Karpas-422 (cell line): ENCODE results near the gene SNX18. TPM values are rescaled to one million over a fixed set of nuclear protein-coding genes. Genes with fewer than 3 reads are reported as not detected.
"Not testable (repeated sequence)": the region's sequence is repeated elsewhere in the genome, so short reads cannot be mapped to it uniquely, and the experiment has no call there.

Experiments used
- DNase-seq: peaks from one replicate; pipeline ENCODE4 v3.0.0-alpha.2; 2015
- H2AFZ ChIP-seq: fragments of 200-600 bp; sonication (generic); 2 replicates; pipeline ENCODE4 v1.6.1; 2014; ENCODE audit warnings: antibody characterized with exemption, low read length, mixed read lengths
- H3K27ac ChIP-seq: fragments of 200-600 bp; sonication (generic); 2 replicates; pipeline ENCODE4 v1.5.1; 2014; ENCODE audit warnings: mild to moderate bottlenecking, low read length, moderate library complexity
- H3K27me3 ChIP-seq: fragments of 200-600 bp; sonication (generic); 2 replicates; pipeline ENCODE4 v1.6.1; 2014; ENCODE audit warnings: low read length, mixed read lengths
- H3K36me3 ChIP-seq: fragments of 200-600 bp; sonication (generic); 2 replicates; pipeline ENCODE4 v1.6.1; 2014; ENCODE audit warnings: low read length, mixed read lengths; ENCODE audit not compliant: insufficient read depth
- H3K4me1 ChIP-seq: fragments of 200-600 bp; sonication (generic); 2 replicates; pipeline ENCODE4 v1.6.1; 2014; ENCODE audit warnings: mild to moderate bottlenecking, low read length, mixed read lengths
- H3K4me2 ChIP-seq: fragments of 200-600 bp; sonication (generic); 2 replicates; pipeline ENCODE4 v1.6.1; 2014; ENCODE audit warnings: low read length, low read depth, mild to moderate bottlenecking; ENCODE audit not compliant: poor library complexity, severe bottlenecking
- H3K4me3 ChIP-seq: fragments of 200-600 bp; sonication (generic); 2 replicates; pipeline ENCODE4 v1.5.1; 2014; ENCODE audit warnings: mild to moderate bottlenecking, antibody characterized with exemption, low read length, mixed read lengths
- H3K79me2 ChIP-seq: fragments of 200-600 bp; sonication (generic); 2 replicates; pipeline ENCODE4 v1.6.1; 2014; ENCODE audit warnings: mild to moderate bottlenecking, low read length, mixed read lengths
- H3K9ac ChIP-seq: fragments of 200-600 bp; sonication (generic); 2 replicates; pipeline ENCODE4 v1.6.0; 2014; ENCODE audit warnings: low read length
- H3K9me2 ChIP-seq: fragments of 200-600 bp; sonication (generic), shearing (Covaris generic); replicated peaks from 2 replicates; pipeline ENCODE4 v1.6.0; 2014; ENCODE audit warnings: mild to moderate bottlenecking, low read length, moderate library complexity; ENCODE audit not compliant: insufficient read depth
- H3K9me3 ChIP-seq: fragments of 300-700, 200-600 bp; sonication (generic); 2 replicates; pipeline ENCODE4 v1.6.1; 2014; ENCODE audit warnings: low read length, mixed read lengths
- H4K20me1 ChIP-seq: fragments of 200-600 bp; sonication (generic); 2 replicates; pipeline ENCODE4 v1.6.1; 2014; ENCODE audit warnings: mild to moderate bottlenecking, antibody characterized with exemption, low read length, low read depth; ENCODE audit not compliant: insufficient read depth
- total RNA-seq: library from RNA; depleted of rRNA; stranded (reverse); fragments of >200 nt; shearing (Covaris generic); gene quantifications from 2 replicates; pipeline ENCODE4 v1.2.3, GENCODE V29; 2014; ENCODE audit warnings: low replicate concordance

SNX18 gene
- total RNA-seq, 1 experiment from 2014 or later = 2.9 TPM

DNA sequence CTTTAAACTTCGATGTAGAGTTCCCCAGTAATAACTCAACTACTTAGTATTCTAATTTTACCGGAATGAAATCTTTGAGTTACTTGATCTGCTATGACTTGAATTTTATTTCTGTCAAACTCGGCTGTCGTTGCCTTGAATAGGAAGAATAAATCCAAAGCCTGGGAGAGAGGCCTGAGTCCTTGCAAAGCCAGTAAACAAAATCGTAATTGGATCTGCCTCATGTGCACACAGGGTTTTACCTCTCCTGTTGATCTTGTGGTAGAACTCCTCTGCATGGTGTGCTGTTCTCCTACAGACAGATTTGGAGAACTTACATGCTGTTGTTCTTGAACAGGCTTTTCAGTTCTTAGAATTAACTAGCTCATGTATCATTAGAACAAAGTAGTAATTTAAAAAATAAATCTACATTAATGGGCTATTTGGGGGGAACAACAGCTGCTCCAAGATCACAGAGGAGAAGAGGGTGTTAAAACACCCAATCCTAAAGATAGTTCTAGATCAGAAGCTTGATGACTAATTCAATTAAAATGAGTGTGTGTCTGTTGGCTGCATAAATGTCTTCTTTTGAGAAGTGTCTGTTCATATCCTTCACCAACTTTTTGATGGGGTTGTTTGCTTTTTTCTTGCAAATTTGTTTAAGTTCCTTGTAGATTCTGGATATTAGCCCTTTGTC is 33.2 kb upstream of the SNX18 start:
- H3K27me3 ChIP-seq = no peaks in the 10 kb centered on the region
- H3K9ac ChIP-seq = no peak overlapping the region
- no peak overlapping the region for H3K4me3 ChIP-seq
- H3K4me2 ChIP-seq = no peak overlapping the region
- no peaks in the 10 kb centered on the region for H3K4me1 ChIP-seq
- DNase-seq = no peak
- H3K9me3 ChIP-seq = no peaks in the 10 kb centered on the region
- H3K27ac ChIP-seq = no peak overlapping the region
- no peaks in the 10 kb centered on the region for H3K9me2 ChIP-seq
- no peaks in the 10 kb centered on the region for H3K79me2 ChIP-seq
- H4K20me1 ChIP-seq = no peaks in the 10 kb centered on the region
- no peaks in the 10 kb centered on the region for H3K36me3 ChIP-seq
- no peak overlapping the region for H2AFZ ChIP-seq

DNA sequence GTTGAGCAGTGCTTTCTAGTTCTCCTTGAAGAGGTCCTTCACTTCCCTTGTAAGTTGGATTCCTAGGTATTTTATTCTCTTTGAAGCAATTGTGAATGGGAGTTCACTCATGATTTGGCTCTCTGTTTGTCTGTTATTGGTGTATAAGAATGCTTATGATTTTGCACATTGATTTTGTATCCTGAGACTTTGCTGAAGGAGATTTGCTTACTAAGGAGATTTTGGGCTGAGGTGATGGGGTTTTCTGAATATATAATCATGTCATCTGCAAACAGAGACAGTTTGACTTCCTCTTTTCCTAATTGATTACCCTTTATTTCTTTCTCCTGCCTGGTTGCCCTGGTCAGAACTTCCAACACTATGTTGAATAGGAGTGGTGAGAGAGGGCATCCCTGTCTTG is 31.9 kb upstream of the SNX18 start:
- H3K79me2 ChIP-seq, H3K9me3 ChIP-seq, H4K20me1 ChIP-seq, H3K9me2 ChIP-seq, H3K27me3 ChIP-seq, H3K27ac ChIP-seq, H3K9ac ChIP-seq, H3K4me2 ChIP-seq, H2AFZ ChIP-seq, H3K36me3 ChIP-seq, H3K4me3 ChIP-seq, DNase-seq, H3K4me1 ChIP-seq: not testable (repeated sequence)

DNA sequence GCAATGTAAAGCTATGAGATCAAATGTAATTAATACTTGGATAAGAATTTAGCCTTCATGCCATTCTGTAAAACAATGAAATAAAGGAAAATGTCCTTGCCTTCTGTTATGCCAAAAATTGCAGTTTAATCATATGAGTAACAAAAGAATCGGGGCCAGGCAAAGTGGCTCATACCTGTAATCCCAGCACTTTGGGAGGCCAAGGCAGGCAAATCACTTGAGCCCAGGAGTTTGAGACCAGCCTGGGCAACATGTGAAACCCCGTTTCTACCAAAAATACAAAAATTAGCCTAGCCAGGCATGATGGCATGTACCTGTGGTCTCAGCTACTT is 27.9 kb upstream of the SNX18 start:
- not testable (repeated sequence) for H3K36me3 ChIP-seq, DNase-seq, H3K79me2 ChIP-seq, H3K4me1 ChIP-seq, H3K4me2 ChIP-seq, H3K4me3 ChIP-seq, H3K9ac ChIP-seq, H3K27me3 ChIP-seq, H3K9me3 ChIP-seq, H3K27ac ChIP-seq, H3K9me2 ChIP-seq, H4K20me1 ChIP-seq, H2AFZ ChIP-seq

DNA sequence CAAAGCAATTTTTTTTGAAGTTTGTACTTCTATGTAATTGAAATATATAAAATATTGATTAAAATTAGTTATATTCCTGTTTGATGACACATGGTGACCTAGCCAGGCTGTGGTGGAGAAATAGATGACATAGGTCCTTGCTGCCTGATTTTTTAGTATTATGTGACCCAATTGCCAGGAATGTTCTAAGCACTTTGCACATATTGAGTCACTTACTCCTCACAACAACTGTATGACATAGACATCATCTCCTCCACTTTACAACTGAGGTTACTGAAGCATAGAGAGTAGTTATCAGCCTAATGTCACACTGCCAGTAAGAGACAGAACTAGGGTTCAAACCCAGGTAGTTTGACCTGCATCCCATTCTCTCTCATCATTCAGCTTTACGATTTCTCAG is 26.2 kb upstream of the SNX18 start:
- no peak overlapping the region for H3K4me3 ChIP-seq
- no peak for DNase-seq
- H3K9me2 ChIP-seq = no peaks in the 10 kb centered on the region
- no peak overlapping the region for H3K4me2 ChIP-seq
- H2AFZ ChIP-seq = no peak overlapping the region
- no peaks in the 10 kb centered on the region for H3K36me3 ChIP-seq
- no peaks in the 10 kb centered on the region for H3K9me3 ChIP-seq
- no peak overlapping the region for H3K27ac ChIP-seq
- H3K79me2 ChIP-seq = no peaks in the 10 kb centered on the region
- H3K27me3 ChIP-seq = no peaks in the 10 kb centered on the region
- H4K20me1 ChIP-seq = no peaks in the 10 kb centered on the region
- H3K4me1 ChIP-seq = no peaks in the 10 kb centered on the region
- no peak overlapping the region for H3K9ac ChIP-seq

DNA sequence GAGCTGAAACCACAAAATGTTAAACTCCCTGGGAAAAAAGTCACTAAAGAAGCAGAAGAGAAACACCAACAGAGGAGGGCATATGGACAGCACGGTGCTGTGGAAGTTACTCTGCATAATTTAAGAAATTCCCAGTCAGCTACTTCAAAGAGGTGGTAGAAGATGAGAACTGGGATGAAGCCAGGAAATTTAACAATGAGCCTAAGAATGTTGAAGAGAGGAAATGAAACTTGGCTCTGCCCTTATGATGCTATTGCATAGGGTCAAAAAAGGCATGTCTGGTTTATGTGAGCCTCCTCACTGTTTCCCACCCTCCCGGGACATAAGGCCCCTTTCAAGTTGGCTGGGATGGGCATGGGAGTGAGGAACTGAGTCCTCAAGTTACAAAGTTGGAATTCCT is 25.4 kb upstream of the SNX18 start:
- Histone ChIP-seq H3K9ac (no peak overlapping the region), H3K36me3 (no peaks in the 10 kb centered on the region), H3K27ac (no peak overlapping the region), H4K20me1 (no peaks in the 10 kb centered on the region), H3K4me3 (no peak overlapping the region), H3K9me3 (no peaks in the 10 kb centered on the region), H3K4me2 (no peak overlapping the region), H3K9me2 (no peaks in the 10 kb centered on the region), H2AFZ (no peak overlapping the region), H3K27me3 (no peaks in the 10 kb centered on the region), H3K4me1 (no peaks in the 10 kb centered on the region), H3K79me2 (no peaks in the 10 kb centered on the region)
- no peak for DNase-seq

DNA sequence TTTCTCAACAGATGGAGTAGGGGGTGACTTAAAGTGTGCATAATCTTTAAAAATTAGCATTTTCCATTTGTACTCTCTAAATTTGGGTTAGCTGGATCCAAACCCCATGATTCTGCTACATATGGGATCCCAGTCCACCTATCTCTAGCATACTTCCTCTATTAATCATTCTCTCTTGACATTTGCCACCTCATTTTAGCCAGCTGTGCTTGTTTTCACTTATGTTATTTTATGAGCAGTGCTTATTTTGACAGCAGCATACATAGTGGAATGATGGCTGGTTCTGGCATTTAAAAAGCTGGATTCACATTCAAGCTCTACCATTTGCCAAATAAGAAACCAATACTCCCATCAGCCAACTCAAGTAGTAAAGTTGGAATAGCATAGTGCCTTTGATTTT is 22.5 kb upstream of the SNX18 start:
- no peak for DNase-seq
- Histone ChIP-seq H3K9ac (no peak overlapping the region), H3K4me2 (no peak overlapping the region)

GRCh38 chr5:54514291-54514690 is 3.3 kb upstream of the SNX18 start:
- Histone ChIP-seq H3K9ac (no peak overlapping the region), H4K20me1 (no peaks in the 10 kb centered on the region), H3K4me1 (peaks cover 6% of the 10 kb centered on the region), H3K4me2 (no peak overlapping the region), H3K27me3 (no peaks in the 10 kb centered on the region), H3K27ac (no peak overlapping the region), H3K4me3 (no peak overlapping the region), H3K79me2 (no peaks in the 10 kb centered on the region), H2AFZ (no peak overlapping the region), H3K36me3 (no peaks in the 10 kb centered on the region), H3K9me3 (no peaks in the 10 kb centered on the region), H3K9me2 (no peaks in the 10 kb centered on the region)
- no peak for DNase-seq

More for the DNA sequence above, 22.5 kb upstream of the SNX18 start:
- Histone ChIP-seq H3K4me3 (no peak overlapping the region), H3K36me3 (no peaks in the 10 kb centered on the region), H3K9me2 (no peaks in the 10 kb centered on the region), H3K27ac (no peak overlapping the region), H3K4me1 (no peaks in the 10 kb centered on the region), H3K9me3 (no peaks in the 10 kb centered on the region), H2AFZ (no peak overlapping the region), H4K20me1 (no peaks in the 10 kb centered on the region), H3K79me2 (no peaks in the 10 kb centered on the region), H3K27me3 (no peaks in the 10 kb centered on the region)

DNA sequence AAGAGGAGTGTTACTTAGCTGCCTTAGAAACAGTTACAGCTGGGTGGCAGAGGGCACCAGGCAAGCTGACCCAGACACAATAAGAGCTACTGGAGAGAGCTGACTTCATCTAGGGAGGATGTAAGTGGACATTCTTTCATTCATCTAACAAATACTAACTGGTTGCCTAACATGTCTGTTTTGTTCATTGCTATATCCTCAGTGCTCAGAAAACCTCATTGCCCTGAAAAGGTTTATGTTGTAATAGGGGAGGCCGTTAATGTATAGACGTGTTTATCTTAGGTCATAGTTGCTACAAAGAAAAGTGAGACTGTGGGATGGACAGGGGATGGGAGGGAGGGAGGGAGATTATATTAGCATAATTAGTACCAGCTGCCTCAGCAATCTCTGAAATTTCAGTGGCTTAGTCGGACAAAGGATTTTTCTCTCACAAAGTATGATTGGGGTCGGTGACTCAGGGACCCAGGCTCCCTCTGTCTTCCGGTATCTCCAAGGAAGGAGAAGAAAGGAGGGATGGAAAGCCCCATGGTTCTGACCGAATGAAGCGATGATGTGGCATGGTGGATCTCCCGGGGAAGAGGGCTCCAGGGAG is 2.6 kb upstream of the SNX18 start:
- Histone ChIP-seq H3K27ac (no peak overlapping the region), H4K20me1 (no peaks in the 10 kb centered on the region), H3K36me3 (no peaks in the 10 kb centered on the region), H3K9ac (no peak overlapping the region), H3K9me2 (no peaks in the 10 kb centered on the region), H2AFZ (no peak overlapping the region), H3K4me2 (no peak overlapping the region), H3K9me3 (no peaks in the 10 kb centered on the region), H3K4me3 (no peak overlapping the region), H3K79me2 (no peaks in the 10 kb centered on the region), H3K4me1 (peaks cover 6% of the 10 kb centered on the region), H3K27me3 (no peaks in the 10 kb centered on the region)
- DNase-seq = no peak
